Smooth muscle cell (in vitro differentiated cells): ENCODE measurements around the gene MIGA1. TPM values are rescaled to one million over a fixed set of nuclear protein-coding genes. Genes with fewer than 3 reads are reported as not detected.
A peak's percentile ranks its signal among the peaks of the same experiment; 100 is the strongest.
"Not testable (repeated sequence)": the region's sequence is repeated elsewhere in the genome, so short reads cannot be mapped to it uniquely, and the experiment has no call there.

Source experiments
- DNase-seq: peaks from one replicate; lab custom pipeline; 2025; ENCODE audit not compliant: unreplicated experiment; lab: John Stamatoyannopoulos, UW
- H2AFZ ChIP-seq: fragments of 200-600 bp; sonication (generic); 2 replicates; pipeline ENCODE4 v1.6.0; 2016; ENCODE audit warnings: antibody characterized with exemption, low read depth, mild to moderate bottlenecking
- H3F3A ChIP-seq: fragments of 200-600 bp; sonication (generic); 2 replicates; pipeline ENCODE4 v1.6.0; 2017; ENCODE audit warnings: antibody characterized with exemption, low read depth
- H3K27ac ChIP-seq: fragments of 200-600 bp; sonication (generic); 2 replicates; pipeline ENCODE4 v1.5.1; 2016; ENCODE audit warnings: low read depth, mild to moderate bottlenecking
- H3K27me3 ChIP-seq: fragments of 200-600 bp; sonication (generic); 2 replicates; pipeline ENCODE4 v1.6.1; 2016; ENCODE audit warnings: low read depth, mild to moderate bottlenecking
- H3K36me3 ChIP-seq: fragments of 200-600 bp; sonication (generic); 2 replicates; pipeline ENCODE4 v1.5.1; 2016; ENCODE audit warnings: low read depth
- H3K4me1 ChIP-seq: fragments of 200-600 bp; sonication (generic); 2 replicates; pipeline ENCODE4 v1.5.1; 2016; ENCODE audit warnings: low read depth
- H3K4me2 ChIP-seq: fragments of 200-600 bp; sonication (generic); 2 replicates; pipeline ENCODE4 v1.6.0; 2016; ENCODE audit warnings: mild to moderate bottlenecking
- H3K4me3 ChIP-seq: fragments of 200-600 bp; sonication (generic); 2 replicates; pipeline ENCODE4 v1.5.1; 2016; ENCODE audit warnings: mild to moderate bottlenecking
- H3K79me2 ChIP-seq: fragments of 200-600 bp; sonication (generic); 2 replicates; pipeline ENCODE4 v1.6.0; 2016; ENCODE audit warnings: low read depth, mild to moderate bottlenecking
- H3K9ac ChIP-seq: fragments of 200-600 bp; sonication (generic); 2 replicates; pipeline ENCODE4 v1.6.0; 2016; ENCODE audit warnings: low read depth
- H3K9me3 ChIP-seq: fragments of 200-600 bp; sonication (generic); replicated peaks from 2 replicates; pipeline ENCODE4 v1.5.1; 2016; ENCODE audit warnings: low read depth
- H4K20me1 ChIP-seq: fragments of 200-600 bp; sonication (generic); 2 replicates; pipeline ENCODE4 v1.6.0; 2016; ENCODE audit warnings: low read depth
- WGBS: methylation state at CpG from one replicate; pipeline ENCODE4 v1.1.7; 2016; ENCODE audit warnings: low lambda C conversion rate; 5-methylcytosine and 5-hydroxymethylcytosine counted together
- polyA plus RNA-seq: library from polyadenylated mRNA; unstranded; fragments of >200 nt; fragmentation: Nextera tagmentation; extraction: Ambion mirVana; gene quantifications from 2 replicates; pipeline ENCODE4 v1.2.1, GENCODE V29; 2016
- total RNA-seq: library from RNA; depleted of rRNA; stranded (reverse); fragments of >200 nt; gene quantifications from 2 replicates; pipeline ENCODE4 v1.2.3, GENCODE V29; 2014
- TF ChIP-seq, protein P1 (sequence below): fragments of 200-600 bp; sonication (generic); IDR thresholded peaks from 2 replicates; pipeline ENCODE4 v1.5.1; 2017; ENCODE audit warnings: borderline replicate concordance, mild to moderate bottlenecking, antibody characterized with exemption; ENCODE audit not compliant: insufficient read depth, poor library complexity, severe bottlenecking

MIGA1 gene
- total and polyA plus RNA-seq, 2 experiments from 2014 or later, result 6.6 to 22.7 TPM

DNA sequence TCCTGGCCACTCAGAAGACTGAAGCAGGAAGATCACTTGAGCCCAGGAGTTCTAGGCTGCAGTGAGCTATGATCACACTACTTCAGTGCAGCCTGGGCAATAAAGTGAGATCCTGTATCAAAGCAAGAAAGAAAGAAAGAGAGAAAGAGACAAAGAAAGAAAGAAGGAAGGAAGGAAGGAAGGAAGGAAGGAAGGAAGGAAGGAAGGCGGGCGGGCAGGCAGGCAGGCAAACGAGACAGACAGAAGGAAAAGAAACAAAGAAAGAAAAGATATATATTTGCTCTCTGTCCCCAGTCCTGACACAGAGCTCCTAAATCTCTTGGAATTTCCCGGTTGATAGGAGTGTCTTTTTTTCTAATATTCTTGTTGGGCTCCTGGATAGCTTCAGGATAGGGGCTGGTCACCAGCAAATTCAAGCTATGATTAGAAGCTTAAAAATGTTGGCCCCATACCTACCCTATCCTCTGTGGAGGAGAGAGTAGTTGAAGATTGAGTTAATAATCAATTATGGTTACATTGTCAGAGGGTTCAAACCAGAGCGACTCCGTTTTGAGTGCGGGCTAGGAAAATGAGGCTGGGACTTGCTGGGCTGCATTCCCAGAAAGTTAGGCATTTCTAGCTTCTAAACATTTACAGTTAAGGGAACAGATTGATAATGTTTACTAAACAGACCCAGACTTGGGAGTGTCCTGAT lies 3.3 kb upstream of the MIGA1 start:
- no peaks in the 10 kb centered on the region for H3K9me3 ChIP-seq
- TF ChIP-seq, protein P1, sequence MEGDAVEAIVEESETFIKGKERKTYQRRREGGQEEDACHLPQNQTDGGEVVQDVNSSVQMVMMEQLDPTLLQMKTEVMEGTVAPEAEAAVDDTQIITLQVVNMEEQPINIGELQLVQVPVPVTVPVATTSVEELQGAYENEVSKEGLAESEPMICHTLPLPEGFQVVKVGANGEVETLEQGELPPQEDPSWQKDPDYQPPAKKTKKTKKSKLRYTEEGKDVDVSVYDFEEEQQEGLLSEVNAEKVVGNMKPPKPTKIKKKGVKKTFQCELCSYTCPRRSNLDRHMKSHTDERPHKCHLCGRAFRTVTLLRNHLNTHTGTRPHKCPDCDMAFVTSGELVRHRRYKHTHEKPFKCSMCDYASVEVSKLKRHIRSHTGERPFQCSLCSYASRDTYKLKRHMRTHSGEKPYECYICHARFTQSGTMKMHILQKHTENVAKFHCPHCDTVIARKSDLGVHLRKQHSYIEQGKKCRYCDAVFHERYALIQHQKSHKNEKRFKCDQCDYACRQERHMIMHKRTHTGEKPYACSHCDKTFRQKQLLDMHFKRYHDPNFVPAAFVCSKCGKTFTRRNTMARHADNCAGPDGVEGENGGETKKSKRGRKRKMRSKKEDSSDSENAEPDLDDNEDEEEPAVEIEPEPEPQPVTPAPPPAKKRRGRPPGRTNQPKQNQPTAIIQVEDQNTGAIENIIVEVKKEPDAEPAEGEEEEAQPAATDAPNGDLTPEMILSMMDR, result no peak
- WGBS, result 67% methylated on average over 7 of the region's 7 CpGs
- DNase-seq, result no peak
- no peak overlapping the region for H3K4me3 ChIP-seq
- H3K36me3 ChIP-seq, result no peaks in the 10 kb centered on the region
- no peaks in the 10 kb centered on the region for H3F3A ChIP-seq
- peak overlapping the region; percentile 86 for H2AFZ ChIP-seq
- peaks cover 9% of the 10 kb centered on the region for H3K4me1 ChIP-seq
- no peak overlapping the region for H3K9ac ChIP-seq
- H3K79me2 ChIP-seq, result peaks cover 22% of the 10 kb centered on the region
- no peak overlapping the region for H3K4me2 ChIP-seq
- H3K27me3 ChIP-seq, result no peaks in the 10 kb centered on the region
- peaks cover 3% of the 10 kb centered on the region for H4K20me1 ChIP-seq
- H3K27ac ChIP-seq, result no peak overlapping the region

DNA sequence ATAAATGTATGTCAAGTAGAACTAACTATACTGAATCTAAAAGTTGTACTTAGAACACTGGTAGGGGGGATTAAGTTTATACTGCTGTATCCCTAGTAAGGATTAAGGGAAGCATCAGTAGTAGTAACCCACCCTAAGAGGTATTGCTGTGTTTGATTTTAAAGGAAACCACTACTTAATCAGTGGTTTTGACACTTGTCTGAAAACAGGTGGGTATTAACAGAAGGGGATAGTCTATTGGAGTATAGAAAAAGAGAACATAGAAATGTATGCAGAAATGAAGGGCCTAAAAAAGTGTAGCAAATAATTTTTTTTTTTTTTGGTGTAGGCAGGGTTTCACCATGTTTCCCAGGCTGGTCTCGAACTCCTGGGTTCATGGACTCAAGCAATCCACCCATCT lies 2.2 kb downstream of the MIGA1 start:
- TF ChIP-seq, protein P1, result no peak
- H3K27ac ChIP-seq, result no peak overlapping the region
- peaks cover 9% of the 10 kb centered on the region for H3K4me1 ChIP-seq
- no peak for DNase-seq
- H3K27me3 ChIP-seq, result no peaks in the 10 kb centered on the region
- WGBS, result 100% methylated on average over 1 of the region's 1 CpG
- peaks cover 48% of the 10 kb centered on the region for H3K79me2 ChIP-seq
- no peak overlapping the region for H3K4me3 ChIP-seq
- H3K9me3 ChIP-seq, result no peaks in the 10 kb centered on the region
- H3K9ac ChIP-seq, result no peak overlapping the region
- H3K4me2 ChIP-seq, result no peak overlapping the region
- H4K20me1 ChIP-seq, result peaks cover 12% of the 10 kb centered on the region
- no peaks in the 10 kb centered on the region for H3F3A ChIP-seq
- H3K36me3 ChIP-seq, result no peaks in the 10 kb centered on the region
- no peak overlapping the region for H2AFZ ChIP-seq

DNA sequence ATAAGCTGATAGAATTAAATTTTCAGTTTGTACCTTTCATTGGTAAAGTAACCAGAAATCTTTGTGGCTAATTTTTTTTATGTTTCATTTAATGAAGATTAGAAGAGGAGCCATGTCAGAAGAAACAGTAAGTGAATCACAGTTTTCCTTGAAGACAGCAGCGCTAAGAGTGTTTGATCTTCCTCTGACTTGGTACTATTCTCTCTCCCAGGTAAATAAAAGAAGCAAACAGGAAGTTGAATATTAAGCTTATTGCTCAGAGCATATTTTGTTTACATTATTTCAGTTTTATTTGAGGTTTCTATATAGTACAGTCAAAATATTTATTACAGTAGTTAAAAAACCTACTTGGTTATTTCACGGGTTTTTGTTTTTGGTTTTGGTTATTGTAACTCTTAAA lies 3.7 kb downstream of the MIGA1 start:
- Histone ChIP-seq H3K4me1 (peaks cover 9% of the 10 kb centered on the region), H3K9ac (no peak overlapping the region), H2AFZ (no peak overlapping the region), H3K4me2 (no peak overlapping the region), H3K27me3 (no peaks in the 10 kb centered on the region), H3K36me3 (no peaks in the 10 kb centered on the region), H3K4me3 (no peak overlapping the region), H3K79me2 (peaks cover 48% of the 10 kb centered on the region), H4K20me1 (peaks cover 12% of the 10 kb centered on the region), H3K27ac (no peak overlapping the region), H3F3A (no peaks in the 10 kb centered on the region), H3K9me3 (no peaks in the 10 kb centered on the region)
- no peak for DNase-seq
- 96% methylated on average over 2 of the region's 2 CpGs for WGBS
- TF ChIP-seq, protein P1, result no peak

DNA sequence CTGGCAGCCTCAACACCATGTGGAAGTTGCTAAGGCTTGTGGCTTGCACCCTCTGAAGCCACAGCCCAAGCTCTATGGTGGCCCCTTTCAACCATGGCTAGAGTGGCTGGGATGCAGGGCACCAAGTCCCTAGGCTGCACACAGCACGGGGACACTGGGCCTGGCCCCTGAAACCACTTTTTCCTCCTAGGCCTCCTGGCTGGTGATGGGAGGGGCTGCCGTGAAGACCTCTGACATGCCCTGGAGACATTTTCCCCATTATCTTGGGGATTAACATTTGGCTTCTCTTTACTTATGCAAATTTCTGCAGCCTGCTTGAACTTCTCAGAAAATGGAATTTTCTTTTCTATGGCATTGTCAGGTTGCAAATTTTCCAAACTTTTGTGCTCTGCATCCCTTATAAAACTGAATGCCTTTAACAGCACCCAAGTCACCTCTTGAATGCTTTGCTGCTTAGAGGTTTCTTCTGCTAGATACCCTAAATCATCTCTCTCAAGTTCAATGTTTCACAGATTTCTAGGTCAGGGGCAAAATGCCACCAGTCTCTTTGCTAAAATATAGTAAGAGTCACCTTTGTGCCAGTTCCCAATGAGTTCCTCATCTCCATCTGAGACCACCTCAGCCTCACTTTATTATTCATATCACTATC lies 6.8 kb downstream of the MIGA1 start:
- not testable (repeated sequence) for H3F3A ChIP-seq, H3K9ac ChIP-seq, H3K4me1 ChIP-seq, H4K20me1 ChIP-seq, H3K36me3 ChIP-seq, H3K9me3 ChIP-seq, H3K27me3 ChIP-seq, H3K4me2 ChIP-seq, H2AFZ ChIP-seq, H3K4me3 ChIP-seq, DNase-seq, H3K27ac ChIP-seq
- H3K79me2 ChIP-seq, result peaks cover 32% of the 10 kb centered on the region
- WGBS, result 97% methylated on average over 2 of the region's 2 CpGs
